Measurements from ENCODE around the gene TEX30. TPM values are rescaled to one million over a fixed set of nuclear protein-coding genes. Genes with fewer than 3 reads are reported as not detected.

TEX30 gene
- total and polyA plus RNA-seq, 3 experiments from 2014 or later = 22.0 to 64.3 (median 58.5) TPM

DNA sequence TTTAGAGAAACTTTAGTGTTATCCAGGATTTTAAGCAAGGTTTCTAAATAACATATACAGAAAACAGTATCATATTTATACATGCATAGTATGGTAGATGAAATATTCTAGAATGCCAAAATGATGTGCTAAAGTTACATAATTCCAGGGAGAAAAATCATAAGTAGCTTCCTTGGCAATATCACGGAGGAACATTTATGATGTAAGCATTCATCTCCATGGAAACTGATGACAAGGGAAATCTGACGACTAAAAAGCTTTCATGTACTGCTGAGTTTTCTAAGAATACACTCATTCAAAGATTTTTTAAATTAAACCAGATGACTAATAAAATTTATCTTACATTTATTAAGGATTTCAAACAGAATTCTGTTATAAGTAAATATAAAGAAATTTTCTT is 4.7 kb downstream of the TEX30 start:
- Mint-ChIP-seq H3K4me3 (no peak overlapping the region), H3K4me1 (peaks cover 22 to 37% (median 32%) of the 10 kb centered on the region in 3 donors), H3K36me3 (peaks cover 0 to 7% (median 0%) of the 10 kb centered on the region in 3 donors), H3K9me3 (no peaks in the 10 kb centered on the region), H3K27ac (no peak overlapping the region), H3K27me3 (peaks cover 0 to 3% of the 10 kb centered on the region in 2 donors)
- Histone ChIP-seq H3K27ac (ENCODE audit: low read depth, low read length) (no peak overlapping the region), H3K9me3 (ENCODE audit: low read length) (no peaks in the 10 kb centered on the region), H3K4me3 (ENCODE audit: low read length) (no peak overlapping the region), H3K27me3 (ENCODE audit: insufficient read depth, low read length, poor library complexity, severe bottlenecking) (no peaks in the 10 kb centered on the region), H3K4me1 (ENCODE audit: insufficient read depth, low read length) (no peaks in the 10 kb centered on the region), H3K36me3 (ENCODE audit: insufficient read depth, low read length) (no peaks in the 10 kb centered on the region)
- ChIA-PET POLR2A (no interaction called here), CTCF (no interaction called here)
- DNase-seq = no peak

DNA sequence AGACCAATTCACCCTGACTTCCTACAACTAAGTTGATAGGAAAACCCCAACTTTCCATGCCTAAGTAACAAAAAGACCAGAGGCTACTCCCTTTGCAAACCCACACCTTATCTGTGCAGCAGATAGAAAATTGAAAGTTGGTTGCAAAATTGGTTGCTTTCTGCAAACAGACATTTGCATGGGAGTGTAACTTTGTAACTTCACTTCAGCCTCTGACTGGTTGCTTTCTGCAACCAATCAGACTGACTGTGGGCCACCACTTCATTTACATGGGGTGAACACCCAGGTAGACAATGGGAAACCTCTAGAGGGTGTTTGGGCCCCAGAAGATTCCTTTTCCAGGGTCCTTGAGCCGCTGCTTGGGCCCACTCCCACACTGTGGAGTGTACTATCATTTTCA is 9.8 kb downstream of the TEX30 start:
- H3K9me3 ChIP-seq (ENCODE audit: low read length) = no peaks in the 10 kb centered on the region
- H3K4me3 ChIP-seq (ENCODE audit: low read length) = no peak overlapping the region
- DNase-seq = no peak
- H3K36me3 ChIP-seq (ENCODE audit: insufficient read depth, low read length) = no peaks in the 10 kb centered on the region
- Mint-ChIP-seq H3K36me3 (peaks cover 0 to 5% (median 0%) of the 10 kb centered on the region in 3 donors), H3K27ac (no peak overlapping the region), H3K9me3 (no peaks in the 10 kb centered on the region), H3K4me1 (no peaks in the 10 kb centered on the region), H3K4me3 (no peak overlapping the region), H3K27me3 (no peaks in the 10 kb centered on the region)
- no peak overlapping the region for H3K27ac ChIP-seq (ENCODE audit: low read depth, low read length)
- H3K4me1 ChIP-seq (ENCODE audit: insufficient read depth, low read length) = no peaks in the 10 kb centered on the region
- ChIA-PET POLR2A (no interaction called here), CTCF (no interaction called here)
- no peaks in the 10 kb centered on the region for H3K27me3 ChIP-seq (ENCODE audit: insufficient read depth, low read length, poor library complexity, severe bottlenecking)

DNA sequence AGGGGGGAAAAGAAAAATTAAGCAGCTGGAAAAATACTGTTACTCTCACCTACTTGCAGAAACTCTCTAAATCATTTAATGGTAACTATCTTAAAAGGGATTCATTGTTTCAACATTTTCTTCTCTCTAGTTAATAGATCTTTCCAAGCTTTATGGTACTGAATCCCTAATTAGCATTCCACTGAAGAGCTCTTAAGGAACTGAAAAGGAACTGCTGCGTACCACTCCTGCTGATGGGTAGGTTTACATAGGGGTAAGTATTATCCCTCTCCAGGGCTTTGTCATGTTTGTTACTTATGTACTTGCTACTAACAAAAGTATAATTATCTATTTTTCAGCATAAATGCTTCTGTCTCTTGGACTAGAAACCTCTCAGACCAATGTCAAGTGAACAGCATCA is 12.5 kb downstream of the TEX30 start:
- DNase-seq = no peak
- H3K36me3 ChIP-seq (ENCODE audit: insufficient read depth, low read length) = no peaks in the 10 kb centered on the region
- peaks cover 0 to 2% (median 1%) of the 10 kb centered on the region in 3 donors for H3K36me3 Mint-ChIP-seq
- H3K9me3 ChIP-seq (ENCODE audit: low read length) = no peaks in the 10 kb centered on the region
- H3K27ac Mint-ChIP-seq = no peak overlapping the region
- ChIA-PET POLR2A (no interaction called here), CTCF (interaction anchor here (0.6 kb wide), 1 partner anchor 103 kb away, joined by 3 read pairs; no protein-coding TSS in a partner anchor)
- H3K27me3 ChIP-seq (ENCODE audit: insufficient read depth, low read length, poor library complexity, severe bottlenecking) = no peaks in the 10 kb centered on the region
- no peak overlapping the region for H3K4me3 Mint-ChIP-seq
- H3K27me3 Mint-ChIP-seq = peaks cover 2 to 5% of the 10 kb centered on the region in 2 donors
- no peaks in the 10 kb centered on the region for H3K4me1 Mint-ChIP-seq
- no peak overlapping the region for H3K4me3 ChIP-seq (ENCODE audit: low read length)
- H3K4me1 ChIP-seq (ENCODE audit: insufficient read depth, low read length) = no peaks in the 10 kb centered on the region
- no peak overlapping the region for H3K27ac ChIP-seq (ENCODE audit: low read depth, low read length)
- H3K9me3 Mint-ChIP-seq = no peaks in the 10 kb centered on the region

DNA sequence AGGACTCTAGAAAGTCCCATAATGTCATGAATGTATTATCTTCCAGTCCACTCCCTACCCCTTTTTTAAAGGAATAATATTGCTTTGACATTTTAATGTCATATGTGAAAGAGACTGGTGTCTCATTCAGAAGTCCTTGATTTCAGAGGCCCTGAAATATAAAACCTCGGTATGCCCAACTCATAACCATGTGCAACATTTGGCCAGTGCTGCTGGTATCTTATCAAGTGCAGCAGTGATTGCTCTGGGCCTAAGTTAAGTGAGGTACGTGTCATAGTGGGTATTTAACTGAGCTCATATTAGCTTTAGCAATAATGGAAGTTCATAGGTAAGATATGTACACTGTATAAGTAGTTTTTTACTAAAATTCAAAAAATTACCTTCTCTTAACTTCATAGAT is 14.7 kb downstream of the TEX30 start:
- CTCF ChIA-PET = no interaction called here
- POLR2A ChIA-PET = no interaction called here
- H3K4me3 Mint-ChIP-seq = no peak overlapping the region

DNA sequence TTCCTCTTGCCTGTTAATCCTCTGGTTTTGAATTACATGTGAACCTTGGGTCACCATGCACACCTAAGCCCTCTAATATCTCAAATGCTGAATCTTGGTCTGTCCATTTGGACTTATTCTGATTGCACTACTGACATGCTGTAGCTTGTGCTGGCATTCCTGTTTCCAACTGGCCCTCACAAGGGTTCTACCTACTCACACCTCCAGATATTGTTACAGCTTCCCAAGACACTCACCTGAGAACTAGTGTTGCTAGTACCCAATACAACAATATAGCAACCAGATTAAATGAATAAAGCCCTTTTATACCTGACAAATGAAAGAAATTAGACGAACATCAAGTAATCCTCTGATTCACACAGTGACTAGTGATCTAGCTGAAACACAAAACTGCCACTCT is 16.6 kb downstream of the TEX30 start:
- Mint-ChIP-seq H3K27me3 (peaks cover 5% of the 10 kb centered on the region in 2 donors), H3K4me1 (no peaks in the 10 kb centered on the region), H3K9me3 (no peaks in the 10 kb centered on the region), H3K27ac (no peak overlapping the region), H3K4me3 (no peak overlapping the region), H3K36me3 (peaks cover 0 to 3% (median 3%) of the 10 kb centered on the region in 3 donors)
- POLR2A ChIA-PET = no interaction called here
- DNase-seq = no peak
- CTCF ChIA-PET = interaction anchor here (2.1 kb wide), 1 partner anchor 43 kb away, joined by 5 read pairs; no protein-coding TSS in a partner anchor
- no peak overlapping the region for H3K4me3 ChIP-seq (ENCODE audit: low read length)
- H3K27ac ChIP-seq (ENCODE audit: low read depth, low read length) = no peak overlapping the region
- H3K36me3 ChIP-seq (ENCODE audit: insufficient read depth, low read length) = no peaks in the 10 kb centered on the region
- no peaks in the 10 kb centered on the region for H3K27me3 ChIP-seq (ENCODE audit: insufficient read depth, low read length, poor library complexity, severe bottlenecking)
- no peaks in the 10 kb centered on the region for H3K9me3 ChIP-seq (ENCODE audit: low read length)
- H3K4me1 ChIP-seq (ENCODE audit: insufficient read depth, low read length) = no peaks in the 10 kb centered on the region

More for the DNA sequence above, 14.7 kb downstream of the TEX30 start:
- no peak overlapping the region for H3K4me3 ChIP-seq (ENCODE audit: low read length)
- H3K27me3 ChIP-seq (ENCODE audit: insufficient read depth, low read length, poor library complexity, severe bottlenecking) = no peaks in the 10 kb centered on the region
- no peaks in the 10 kb centered on the region for H3K4me1 ChIP-seq (ENCODE audit: insufficient read depth, low read length)
- Mint-ChIP-seq H3K27me3 (peaks cover 2 to 5% of the 10 kb centered on the region in 2 donors), H3K27ac (no peak overlapping the region), H3K9me3 (no peaks in the 10 kb centered on the region), H3K4me1 (no peaks in the 10 kb centered on the region), H3K36me3 (peaks cover 0 to 2% (median 0%) of the 10 kb centered on the region in 3 donors)
- H3K9me3 ChIP-seq (ENCODE audit: low read length) = no peaks in the 10 kb centered on the region
- no peaks in the 10 kb centered on the region for H3K36me3 ChIP-seq (ENCODE audit: insufficient read depth, low read length)
- no peak overlapping the region for H3K27ac ChIP-seq (ENCODE audit: low read depth, low read length)
- DNase-seq = no peak

DNA sequence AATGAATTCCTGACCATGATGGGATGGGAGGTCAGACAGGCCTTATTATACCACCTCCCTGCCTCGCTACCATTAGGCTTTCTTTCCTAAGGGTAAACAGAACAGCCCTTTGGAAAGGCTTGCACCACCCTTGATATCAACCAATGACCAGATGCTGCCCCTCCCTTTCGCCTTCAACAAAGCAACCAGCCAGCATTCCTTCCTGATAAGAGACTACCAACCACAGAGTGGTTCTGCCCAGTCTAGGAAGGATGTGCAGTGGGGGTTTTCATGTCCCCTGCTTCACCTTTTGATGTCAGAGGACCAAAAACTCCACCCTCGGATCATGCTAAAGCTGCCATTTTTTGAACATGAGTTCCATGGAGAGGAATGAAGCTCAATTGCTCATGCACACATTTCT is 21.7 kb downstream of the TEX30 start:
- DNase-seq = no peak
- Mint-ChIP-seq H3K27ac (peak overlapping the region in 1 of 8 donors; percentile 35), H3K4me3 (no peak overlapping the region), H3K4me1 (no peaks in the 10 kb centered on the region), H3K36me3 (peaks cover 0 to 16% (median 3%) of the 10 kb centered on the region in 3 donors), H3K27me3 (peaks cover 13 to 38% of the 10 kb centered on the region in 2 donors), H3K9me3 (peaks cover 0 to 1% (median 0%) of the 10 kb centered on the region in 5 donors)
- POLR2A ChIA-PET = no interaction called here
- Histone ChIP-seq H3K36me3 (ENCODE audit: insufficient read depth, low read length) (no peaks in the 10 kb centered on the region), H3K4me1 (ENCODE audit: insufficient read depth, low read length) (no peaks in the 10 kb centered on the region), H3K4me3 (ENCODE audit: low read length) (no peak overlapping the region), H3K27me3 (ENCODE audit: insufficient read depth, low read length, poor library complexity, severe bottlenecking) (no peaks in the 10 kb centered on the region), H3K27ac (ENCODE audit: low read depth, low read length) (no peak overlapping the region), H3K9me3 (ENCODE audit: low read length) (no peaks in the 10 kb centered on the region)
- CTCF ChIA-PET = no interaction called here

DNA sequence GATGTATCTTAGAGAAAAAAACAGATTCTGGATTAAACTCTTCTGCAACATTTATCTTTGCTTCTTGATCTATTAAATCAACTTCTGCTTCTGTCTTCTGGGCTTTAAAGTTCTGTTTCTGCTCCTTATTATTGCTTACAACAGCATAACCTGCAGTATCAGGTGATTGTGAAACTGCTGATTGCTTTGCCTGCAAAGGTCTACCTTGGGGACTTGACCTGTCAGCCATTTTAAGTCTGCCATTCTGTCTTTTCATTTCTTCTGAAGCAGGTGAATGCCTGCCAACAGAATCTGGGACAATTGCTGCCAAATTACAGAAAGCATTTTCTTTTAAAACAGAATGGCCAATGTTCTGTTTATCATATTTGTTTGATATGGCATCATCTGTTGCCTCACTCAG is 31.1 kb downstream of the TEX30 start:
- peaks cover 0 to 12% (median 0%) of the 10 kb centered on the region in 3 donors for H3K36me3 Mint-ChIP-seq
- ChIA-PET POLR2A (no interaction called here), CTCF (no interaction called here)
- Histone ChIP-seq H3K9me3 (ENCODE audit: low read length) (no peaks in the 10 kb centered on the region), H3K27ac (ENCODE audit: low read depth, low read length) (no peak overlapping the region), H3K4me1 (ENCODE audit: insufficient read depth, low read length) (no peaks in the 10 kb centered on the region), H3K4me3 (ENCODE audit: low read length) (no peak overlapping the region), H3K27me3 (ENCODE audit: insufficient read depth, low read length, poor library complexity, severe bottlenecking) (peaks cover 8% of the 10 kb centered on the region), H3K36me3 (ENCODE audit: insufficient read depth, low read length) (no peaks in the 10 kb centered on the region)
- no peak overlapping the region for H3K4me3 Mint-ChIP-seq
- no peak overlapping the region for H3K27ac Mint-ChIP-seq
- H3K9me3 Mint-ChIP-seq = peaks cover 0 to 4% (median 2%) of the 10 kb centered on the region in 5 donors
- H3K4me1 Mint-ChIP-seq = no peaks in the 10 kb centered on the region
- DNase-seq = no peak
- peaks cover 11 to 40% of the 10 kb centered on the region in 2 donors for H3K27me3 Mint-ChIP-seq

DNA sequence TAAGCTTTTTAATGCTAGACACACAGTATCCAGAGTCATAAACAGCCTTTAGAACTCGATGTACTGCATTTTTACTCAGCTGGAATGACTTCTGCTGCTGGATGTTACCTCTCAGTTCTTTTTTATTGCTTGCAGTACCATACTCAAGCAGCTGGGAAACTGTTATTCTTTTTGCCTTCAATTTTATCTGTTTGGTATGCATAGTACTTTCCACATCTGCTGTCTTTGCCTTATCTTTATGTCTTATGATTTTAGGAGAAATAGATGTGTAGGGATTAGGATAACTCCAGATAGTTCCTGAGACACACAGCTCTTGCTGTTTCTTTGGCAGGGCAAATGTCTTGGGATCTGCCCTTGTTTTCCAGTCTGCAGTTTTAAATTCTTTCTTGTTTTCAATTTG is 31.5 kb downstream of the TEX30 start:
- Mint-ChIP-seq H3K4me3 (no peak overlapping the region), H3K27ac (no peak overlapping the region), H3K27me3 (peaks cover 11 to 38% of the 10 kb centered on the region in 2 donors), H3K9me3 (peaks cover 0 to 4% (median 2%) of the 10 kb centered on the region in 5 donors), H3K4me1 (no peaks in the 10 kb centered on the region), H3K36me3 (peaks cover 0 to 12% (median 0%) of the 10 kb centered on the region in 3 donors)
- H3K27ac ChIP-seq (ENCODE audit: low read depth, low read length) = no peak overlapping the region
- no peaks in the 10 kb centered on the region for H3K36me3 ChIP-seq (ENCODE audit: insufficient read depth, low read length)
- no peak for DNase-seq
- POLR2A ChIA-PET = interaction anchor here (0.5 kb wide), 1 partner anchor 117 kb away, joined by 10 read pairs; no protein-coding TSS in a partner anchor
- no peaks in the 10 kb centered on the region for H3K9me3 ChIP-seq (ENCODE audit: low read length)
- H3K27me3 ChIP-seq (ENCODE audit: insufficient read depth, low read length, poor library complexity, severe bottlenecking) = peaks cover 8% of the 10 kb centered on the region
- CTCF ChIA-PET = no interaction called here
- H3K4me1 ChIP-seq (ENCODE audit: insufficient read depth, low read length) = no peaks in the 10 kb centered on the region
- no peak overlapping the region for H3K4me3 ChIP-seq (ENCODE audit: low read length)
